GM12864 (cell line): ENCODE data around the gene CEP350.

Experiments used
- DNase-seq: peaks from one replicate; pipeline ENCODE4 v3.0.0-alpha.2; 2011; ENCODE audit warnings: low read depth
- H3K4me3 ChIP-seq: 2 replicates; pipeline ENCODE4 v1.5.1; 2011; ENCODE audit warnings: mild to moderate bottlenecking, low read depth, low read length, control low read depth
- CTCF ChIP-seq: IDR thresholded peaks from 2 replicates; pipeline ENCODE4 v1.5.1; 2011; ENCODE audit warnings: low read depth, mild to moderate bottlenecking, moderate library complexity, low read length, control low read depth, inconsistent platforms; ENCODE audit errors: missing control alignments

Gene CEP350

DNA sequence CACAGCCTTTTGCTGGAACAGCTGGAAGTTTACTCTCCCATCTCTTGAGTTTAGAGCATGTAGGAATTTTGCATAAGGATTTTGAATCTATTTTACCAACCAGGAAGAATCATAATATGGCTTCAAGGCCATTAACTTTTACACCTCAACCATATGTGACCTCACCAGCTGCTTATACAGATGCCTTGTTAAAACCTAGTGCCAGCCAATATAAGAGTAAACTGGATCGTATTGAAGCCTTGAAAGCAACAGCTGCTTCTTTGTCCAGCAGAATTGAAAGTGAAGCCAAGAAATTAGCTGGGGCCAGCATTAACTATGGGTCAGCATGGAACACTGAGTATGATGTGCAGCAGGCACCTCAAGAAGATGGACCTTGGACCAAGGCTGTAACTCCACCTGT is 65.4 kb downstream of the CEP350 start:
- DNase-seq, result no peak
- no peak overlapping the region for H3K4me3 ChIP-seq
- no peak for TF ChIP-seq CTCF

DNA sequence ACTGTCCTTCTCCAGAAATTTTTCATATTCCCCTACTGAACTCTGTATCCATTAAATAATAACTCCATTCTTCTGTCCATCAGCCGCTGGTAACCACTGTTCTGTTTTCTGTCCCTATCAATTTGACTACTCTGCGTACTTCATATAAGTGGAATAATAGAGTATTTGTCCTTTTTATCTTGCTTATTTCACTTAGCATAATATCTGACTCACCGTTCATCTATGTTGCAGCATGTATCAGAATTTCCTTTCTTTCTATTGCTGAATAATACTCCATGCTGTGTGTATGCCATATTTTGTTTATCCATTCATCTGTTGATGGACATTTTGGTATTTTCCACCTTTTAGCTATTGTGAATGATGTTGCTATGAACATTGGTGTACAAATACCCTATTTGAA is 71.9 kb downstream of the CEP350 start:
- DNase-seq, result no peak
- no peak for TF ChIP-seq CTCF
- H3K4me3 ChIP-seq, result no peak overlapping the region

- H3K4me3 ChIP-seq, result no peak overlapping the region
- no peak for TF ChIP-seq CTCF
- DNase-seq, result no peak
These were observed 73.4 kb downstream of the CEP350 start for GRCh38 chr1:180027949-180028445.

DNA sequence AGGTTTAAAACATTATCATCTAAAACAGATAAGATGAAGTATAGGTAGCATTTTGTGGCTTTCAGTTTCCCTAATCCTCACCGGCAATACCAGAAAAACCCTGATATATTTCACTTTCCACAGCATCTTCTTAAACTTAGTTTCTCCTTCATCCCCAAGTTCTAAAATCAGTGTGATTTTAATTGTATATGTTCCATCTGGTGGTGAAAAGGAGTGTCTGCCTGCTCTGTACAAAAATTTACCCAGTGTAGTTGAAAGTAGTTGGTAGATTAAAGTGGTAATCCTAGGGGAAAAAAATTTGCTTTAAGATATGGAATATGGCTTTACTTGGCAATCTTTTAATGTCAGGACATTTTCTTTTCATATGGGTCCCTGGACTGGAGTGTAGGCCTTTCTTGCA is 74.3 kb downstream of the CEP350 start:
- DNase-seq, result no peak
- no peak for TF ChIP-seq CTCF
- no peak overlapping the region for H3K4me3 ChIP-seq

DNA sequence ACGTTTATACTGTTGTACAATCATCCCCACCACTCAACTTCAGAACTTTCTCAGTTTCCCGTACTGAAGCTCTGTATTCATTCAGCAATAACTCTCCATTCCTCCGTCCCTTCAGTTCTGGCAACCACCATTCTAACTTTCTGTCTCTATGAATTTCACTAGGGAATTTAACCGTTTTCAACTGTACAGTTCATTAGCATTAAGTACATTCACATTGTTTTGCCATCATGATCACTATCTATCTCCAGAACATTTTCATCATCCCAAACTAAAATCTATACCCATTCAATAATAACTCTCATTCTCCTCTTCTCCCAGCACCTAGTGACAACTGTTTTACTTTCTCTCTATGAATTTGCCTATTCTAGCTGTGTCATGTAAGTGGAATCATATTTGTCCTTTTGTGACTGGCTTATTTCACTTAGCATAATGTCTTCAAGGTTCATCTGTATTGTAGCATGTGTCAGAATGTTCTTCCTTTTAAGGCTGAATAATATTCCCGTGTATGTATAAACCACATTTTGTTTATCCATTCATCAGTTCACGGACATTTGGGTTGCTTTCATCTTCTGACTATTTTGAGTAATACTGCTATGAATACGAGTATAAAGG is 75.0 kb downstream of the CEP350 start:
- no peak for DNase-seq
- H3K4me3 ChIP-seq, result no peak overlapping the region
- TF ChIP-seq CTCF, result no peak

GRCh38 chr1:180031664-180032063 is 77.1 kb downstream of the CEP350 start:
- TF ChIP-seq CTCF, result no peak
- no peak for DNase-seq
- no peak overlapping the region for H3K4me3 ChIP-seq

DNA sequence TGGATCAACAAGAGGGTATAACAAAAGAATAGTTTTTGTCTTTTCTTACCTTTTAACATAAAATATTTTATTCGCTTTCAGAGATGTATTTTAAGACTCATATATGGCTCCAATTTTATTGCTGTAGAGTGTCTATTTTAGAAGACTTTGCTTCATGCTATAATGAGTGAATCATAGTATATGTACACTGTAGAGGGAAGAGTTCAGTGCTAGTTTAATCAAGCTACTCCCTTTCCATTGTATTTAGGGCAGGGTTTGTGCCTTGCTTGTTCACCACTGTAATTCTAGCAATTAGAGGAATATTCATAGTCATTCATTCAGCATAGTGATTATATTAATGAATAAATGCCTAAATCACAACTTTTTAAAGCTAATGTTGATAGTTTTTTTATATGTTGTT is 78.8 kb downstream of the CEP350 start:
- TF ChIP-seq CTCF, result no peak
- H3K4me3 ChIP-seq, result no peak overlapping the region
- no peak for DNase-seq
